HG03097 (cell line): ENCODE data around the gene TNFRSF13B.

Source experiments
- ATAC-seq: cut with Tn5 transposase; IDR thresholded peaks from one replicate; pipeline ENCODE4 v1.9.1; 2021; ENCODE audit not compliant: unreplicated experiment, low FRiP score

Gene TNFRSF13B

DNA sequence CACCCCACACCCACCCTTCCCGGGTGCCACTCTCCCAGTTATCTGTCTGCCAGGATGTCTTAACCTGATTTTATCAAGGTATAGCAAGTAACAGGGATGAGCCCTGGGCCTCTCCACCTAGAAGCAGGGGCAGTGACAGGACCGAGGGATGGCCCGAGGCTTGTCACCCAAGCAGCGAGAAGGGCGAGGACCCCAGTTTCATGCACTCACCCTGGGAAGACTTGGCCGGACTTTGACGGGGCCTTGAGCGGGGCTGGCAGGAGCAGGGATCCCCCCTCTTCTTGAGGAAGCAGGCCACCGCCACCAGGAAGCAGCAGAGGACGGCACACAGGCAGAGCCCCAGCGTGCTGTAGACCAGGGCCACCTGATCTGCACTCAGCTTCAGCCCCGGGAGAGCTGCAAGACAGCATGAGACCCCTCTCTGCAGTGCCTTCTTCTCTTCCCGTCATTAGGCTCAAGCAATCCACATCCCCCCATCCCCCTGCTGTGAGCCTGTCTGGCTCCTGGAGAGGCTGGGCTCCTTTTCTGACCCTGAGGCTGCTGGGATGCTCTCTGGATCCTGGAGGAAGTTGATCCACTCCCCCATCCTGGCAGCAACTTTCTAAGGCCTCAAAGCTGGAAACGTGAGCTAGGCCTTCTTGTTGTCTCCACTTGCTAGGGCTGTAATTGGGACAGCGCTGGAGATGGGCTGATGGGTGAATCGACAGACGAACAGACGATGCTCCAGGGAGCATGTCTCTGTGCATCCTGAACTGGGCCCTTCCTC lies 31.6 kb downstream of the TNFRSF13B start:
- ATAC-seq = no peak

- ATAC-seq = no peak
Observed at GRCh38 chr17:16939606-16940115, 32.3 kb downstream of the TNFRSF13B start.

GRCh38 chr17:16939208-16939576 lies 32.7 kb downstream of the TNFRSF13B start:
- no peak for ATAC-seq

GRCh38 chr17:16938496-16939207 lies 33.3 kb downstream of the TNFRSF13B start:
- ATAC-seq = no peak

DNA sequence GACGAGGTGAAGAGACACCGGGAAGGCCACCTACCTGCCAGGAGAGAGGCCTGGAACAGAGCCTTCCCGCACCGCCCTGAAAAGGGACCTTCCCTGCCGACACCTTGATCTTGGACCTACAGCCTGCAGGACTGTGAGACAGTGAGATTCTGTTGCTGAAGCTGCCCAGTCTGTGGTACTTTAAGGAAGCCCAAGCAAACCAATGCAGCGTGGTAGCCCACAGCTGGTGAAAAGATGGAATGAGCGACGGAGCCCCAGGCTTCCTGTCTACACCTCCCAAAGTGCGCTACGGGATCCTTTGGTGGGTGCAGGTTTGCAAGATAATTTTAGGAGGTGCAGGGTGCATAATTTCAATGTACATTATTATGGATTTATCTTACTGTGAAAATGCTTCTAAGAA lies 33.9 kb downstream of the TNFRSF13B start:
- ATAC-seq = no peak

DNA sequence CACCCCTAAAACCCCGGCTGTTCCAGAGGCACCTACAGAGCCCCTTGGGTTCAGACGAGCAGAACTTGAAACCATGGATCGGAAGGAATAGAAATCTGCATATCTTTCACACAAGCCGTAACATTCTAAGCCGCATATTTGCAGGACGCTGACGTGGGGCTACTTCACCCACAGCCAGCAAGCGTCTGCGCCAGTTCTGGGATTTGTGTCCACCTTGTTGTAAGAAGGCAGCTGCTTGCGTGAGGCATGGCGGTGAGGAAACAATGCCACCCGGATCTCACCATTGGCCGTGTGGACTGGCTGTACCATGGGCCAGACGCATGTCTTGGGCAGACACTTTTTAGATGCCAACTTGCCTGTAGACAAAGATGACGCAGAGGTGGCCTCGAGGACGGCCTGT lies 34.5 kb downstream of the TNFRSF13B start:
- ATAC-seq = no peak

DNA sequence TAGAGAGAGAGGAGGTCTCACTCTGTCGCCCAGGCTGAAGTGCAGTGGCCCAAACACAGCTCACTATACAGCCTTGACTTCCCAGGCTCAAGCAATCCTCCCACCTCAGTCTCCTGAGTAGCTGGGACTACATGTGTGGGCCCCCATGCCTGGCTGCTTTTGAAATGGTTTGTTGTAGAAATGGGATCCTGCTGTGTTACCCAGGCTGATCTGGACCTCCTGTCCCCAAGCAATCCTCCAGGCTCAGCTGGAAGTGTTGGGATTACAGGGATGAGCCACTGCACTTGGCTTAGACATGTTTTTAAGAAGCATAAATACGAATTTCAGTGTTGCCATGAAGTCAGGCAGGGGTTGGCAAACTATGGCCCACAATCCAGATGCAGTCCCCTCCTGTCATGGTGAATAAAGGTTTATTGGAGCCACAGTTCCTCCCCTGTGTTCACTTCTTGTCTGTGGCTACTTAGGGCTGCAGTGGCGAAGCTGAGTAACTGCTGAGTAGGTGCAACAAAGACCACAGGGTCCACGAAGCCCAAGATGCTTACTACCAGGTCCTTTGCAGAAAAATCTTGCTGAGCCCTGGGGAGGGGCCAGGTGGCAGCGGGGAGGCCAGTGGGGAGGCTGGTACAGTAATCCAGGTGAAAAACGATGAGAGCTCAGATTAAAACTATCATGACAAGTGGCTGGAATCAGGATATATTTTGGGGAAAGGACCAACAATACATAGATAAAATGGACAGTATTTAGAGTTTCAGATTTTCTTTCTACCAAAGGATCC lies 35.2 kb downstream of the TNFRSF13B start:
- ATAC-seq = no peak

- ATAC-seq = no peak
Observed at GRCh38 chr17:16935786-16936185, 36.1 kb downstream of the TNFRSF13B start.

- no peak for ATAC-seq
Observed at GRCh38 chr17:16935241-16935663, 36.7 kb downstream of the TNFRSF13B start.

GRCh38 chr17:16934836-16935235 lies 37.1 kb downstream of the TNFRSF13B start:
- no peak for ATAC-seq

- no peak for ATAC-seq
Observed at GRCh38 chr17:16934133-16934795, 37.7 kb downstream of the TNFRSF13B start.

DNA sequence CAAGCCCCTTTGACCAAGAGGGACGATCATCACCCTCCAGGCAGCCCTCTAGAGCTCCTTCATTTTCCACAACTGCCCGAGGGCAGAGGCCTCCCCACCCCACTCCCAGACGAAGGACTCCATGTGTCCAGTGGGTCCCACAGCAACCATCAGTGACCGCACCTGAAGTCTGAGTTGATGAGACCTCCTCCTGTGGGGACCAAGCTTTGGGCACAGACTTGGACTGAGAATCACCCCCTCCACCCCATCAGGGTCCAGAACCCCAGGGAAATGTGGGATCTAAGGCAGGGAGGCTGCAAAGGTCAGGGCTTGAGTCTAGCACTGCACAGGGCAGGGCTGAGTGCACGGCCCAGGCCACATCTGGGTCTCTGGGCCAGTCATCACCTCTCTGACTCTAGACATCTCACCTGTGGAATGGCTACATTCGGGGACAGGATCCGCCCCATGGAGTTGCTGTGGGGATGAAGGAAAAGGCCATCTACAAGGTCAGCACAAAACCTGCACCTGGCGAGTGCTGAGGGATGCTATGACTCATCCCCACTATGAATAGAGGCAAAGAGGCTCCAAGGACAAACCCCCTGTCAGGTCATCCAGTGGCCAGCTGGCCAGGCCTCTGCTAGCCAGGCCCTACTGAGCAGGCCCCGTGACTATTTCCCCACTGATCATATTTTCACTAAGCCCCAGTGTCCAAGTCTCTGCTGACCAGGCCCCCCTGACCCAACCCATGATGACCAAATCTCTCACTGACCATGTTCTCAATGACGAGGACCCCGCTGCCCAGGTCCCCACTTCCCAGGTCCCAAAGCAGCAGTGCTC lies 38.4 kb downstream of the TNFRSF13B start:
- ATAC-seq = no peak

GRCh38 chr17:16932611-16933010 lies 39.3 kb downstream of the TNFRSF13B start:
- ATAC-seq = no peak

DNA sequence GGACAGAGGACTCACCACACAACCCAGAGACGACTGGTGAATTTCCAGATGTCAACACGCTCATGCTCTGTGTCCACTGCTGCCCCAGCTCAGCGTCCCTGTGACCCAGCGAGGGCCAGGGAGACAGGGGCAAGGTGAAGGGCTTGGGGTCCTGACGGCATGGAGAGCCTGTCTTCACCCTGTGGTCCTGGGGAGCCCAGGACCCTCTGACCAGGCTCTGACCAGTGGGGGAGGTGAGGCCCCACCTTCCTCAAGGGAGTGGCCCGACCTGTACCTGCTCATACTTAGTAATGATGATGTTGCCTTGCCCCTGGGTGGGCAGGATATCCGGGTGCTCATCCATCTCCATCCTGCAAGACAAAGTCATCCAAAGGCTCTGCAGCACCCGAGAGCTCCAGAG lies 39.8 kb downstream of the TNFRSF13B start:
- no peak for ATAC-seq

DNA sequence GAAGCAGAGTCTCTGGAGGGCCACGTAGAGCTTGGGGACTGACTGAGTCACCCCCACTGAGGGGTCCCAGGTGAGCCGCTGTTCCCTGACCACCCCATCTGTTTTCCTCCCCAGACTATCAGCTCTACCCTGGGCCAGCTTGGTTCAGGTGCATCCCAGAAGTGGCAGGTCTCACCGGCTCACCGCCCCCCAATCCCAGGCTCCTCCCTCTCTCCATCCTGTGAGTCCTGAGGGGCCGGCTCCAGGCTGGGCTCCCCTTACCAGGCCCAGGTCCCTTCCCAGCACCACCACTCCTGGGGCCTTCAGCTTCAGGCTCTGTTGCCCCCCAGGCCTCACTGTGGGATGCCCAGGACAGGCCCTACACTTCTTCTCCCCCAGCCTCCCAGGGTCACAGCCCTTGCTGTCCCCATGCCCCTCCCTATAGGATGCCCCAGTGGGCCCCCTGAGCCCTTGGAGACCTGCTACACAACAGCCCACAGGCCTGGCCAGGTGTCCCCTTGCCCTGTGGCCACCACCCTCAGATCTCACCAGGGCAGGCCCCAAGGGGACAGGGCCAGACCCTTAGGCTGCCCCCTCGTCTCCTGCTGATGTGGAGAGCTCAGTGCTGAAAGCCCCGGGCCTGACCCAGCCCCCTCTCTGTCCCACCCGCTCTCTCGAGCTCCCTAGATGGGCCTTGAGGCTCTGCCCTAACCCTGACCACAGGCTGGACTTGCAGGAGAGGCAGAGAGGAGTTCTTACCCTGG lies 40.4 kb downstream of the TNFRSF13B start:
- ATAC-seq = no peak

- no peak for ATAC-seq
Observed at GRCh38 chr17:16930571-16931317, 41.2 kb downstream of the TNFRSF13B start.

GRCh38 chr17:16929757-16930520 lies 42.0 kb downstream of the TNFRSF13B start:
- no peak for ATAC-seq
